HG03558 (cell line): ENCODE results near the gene GAMT.
A peak's percentile ranks its signal among the peaks of the same experiment; 100 is the strongest.
"Not testable (repeated sequence)": the region's sequence is repeated elsewhere in the genome, so short reads cannot be mapped to it uniquely, and the experiment has no call there.

Experiments
- ATAC-seq: cut with Tn5 transposase; IDR thresholded peaks from one replicate; pipeline ENCODE4 v1.9.1; 2021; ENCODE audit warnings: moderate number of reproducible peaks; ENCODE audit not compliant: unreplicated experiment; ENCODE audit errors: extremely low read depth

GAMT gene

DNA sequence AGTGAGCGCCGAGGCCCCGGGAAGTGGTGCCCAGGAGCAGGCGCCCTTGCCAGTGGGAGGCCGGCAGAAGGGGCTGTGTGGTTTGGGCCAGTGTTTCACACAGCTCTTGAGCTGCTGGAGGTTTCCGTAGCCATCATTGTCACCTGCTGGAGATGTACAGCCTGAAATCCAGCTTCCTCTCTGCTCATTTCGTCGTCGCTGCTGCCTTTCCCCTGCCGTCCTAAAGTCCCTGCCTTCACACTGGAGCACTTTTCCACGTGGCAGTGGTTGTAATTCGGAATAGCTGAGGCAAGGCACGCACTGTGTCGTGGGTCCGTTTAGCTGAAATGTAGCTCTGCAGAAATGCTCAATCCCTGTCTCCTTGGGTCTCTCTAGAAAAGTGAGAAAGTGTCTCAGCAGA, 19.2 kb upstream of the GAMT start:
- no peak for ATAC-seq

DNA sequence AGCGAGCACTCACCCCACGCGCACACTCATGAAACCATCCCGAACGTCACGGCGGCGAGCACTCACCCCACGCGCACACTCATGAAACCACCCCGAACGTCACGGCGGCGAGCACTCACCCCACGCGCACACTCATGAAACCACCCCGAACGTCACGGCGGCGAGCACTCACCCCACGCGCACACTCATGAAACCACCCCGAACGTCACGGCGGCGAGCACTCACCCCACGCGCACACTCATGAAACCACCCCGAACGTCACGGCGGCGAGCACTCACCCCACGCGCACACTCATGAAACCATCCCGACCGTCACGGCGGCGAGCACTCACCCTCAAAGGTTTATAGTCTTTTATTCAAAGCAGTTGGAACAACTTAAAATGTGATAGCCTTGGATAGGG, 18.7 kb upstream of the GAMT start:
- ATAC-seq, result not testable (repeated sequence)

DNA sequence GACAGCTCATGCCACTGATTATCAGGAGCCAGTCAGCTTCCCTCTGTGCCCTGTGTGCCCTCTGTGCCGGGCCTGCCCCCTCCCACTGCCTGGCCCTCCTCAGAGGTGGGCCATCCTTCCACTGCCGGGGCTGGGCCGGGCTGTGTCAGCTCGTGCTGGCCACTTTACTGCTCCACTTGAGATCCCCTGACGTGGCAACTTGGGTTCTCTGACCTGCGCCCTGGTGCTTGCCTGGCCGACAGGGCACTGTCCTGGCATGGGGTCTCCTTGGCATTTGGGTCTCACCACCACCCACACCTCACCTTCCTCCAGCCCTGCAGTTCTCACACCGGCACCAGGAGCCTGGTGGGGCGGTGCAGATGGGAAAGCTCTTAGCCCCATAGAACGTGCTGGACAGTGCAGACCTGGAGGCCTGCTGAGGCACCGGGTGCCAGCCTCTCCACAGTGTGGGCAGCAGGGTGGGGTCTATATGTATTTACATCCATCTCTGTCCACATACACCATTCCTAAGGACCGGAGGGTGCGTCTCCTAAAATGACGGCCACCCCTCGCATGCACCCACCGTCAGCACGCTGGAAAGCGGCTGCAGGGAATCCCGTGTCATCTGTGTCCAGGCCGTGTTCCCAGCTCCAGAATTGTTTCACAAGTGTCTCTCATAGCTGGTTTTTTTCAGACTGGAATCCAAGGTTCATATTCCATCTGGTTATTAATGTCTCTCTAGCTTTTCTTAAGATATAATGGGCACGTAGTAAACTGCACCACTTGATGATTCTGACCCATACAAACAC, 17.8 kb upstream of the GAMT start:
- ATAC-seq, result no peak

DNA sequence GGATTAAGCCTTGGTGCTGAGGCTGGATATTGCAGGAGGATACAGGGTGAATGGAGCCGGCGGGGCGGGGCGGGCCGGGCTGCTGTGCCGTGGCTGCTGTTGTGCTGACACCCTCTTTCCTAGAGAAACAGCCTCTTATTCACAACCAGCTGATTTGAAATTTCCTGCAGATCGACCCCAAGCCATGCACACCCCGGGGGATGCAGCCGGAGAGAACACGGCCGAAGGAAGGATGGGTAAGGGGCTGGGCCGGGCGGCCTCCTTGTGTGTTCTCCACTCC, 17.1 kb upstream of the GAMT start:
- ATAC-seq, result no peak

DNA sequence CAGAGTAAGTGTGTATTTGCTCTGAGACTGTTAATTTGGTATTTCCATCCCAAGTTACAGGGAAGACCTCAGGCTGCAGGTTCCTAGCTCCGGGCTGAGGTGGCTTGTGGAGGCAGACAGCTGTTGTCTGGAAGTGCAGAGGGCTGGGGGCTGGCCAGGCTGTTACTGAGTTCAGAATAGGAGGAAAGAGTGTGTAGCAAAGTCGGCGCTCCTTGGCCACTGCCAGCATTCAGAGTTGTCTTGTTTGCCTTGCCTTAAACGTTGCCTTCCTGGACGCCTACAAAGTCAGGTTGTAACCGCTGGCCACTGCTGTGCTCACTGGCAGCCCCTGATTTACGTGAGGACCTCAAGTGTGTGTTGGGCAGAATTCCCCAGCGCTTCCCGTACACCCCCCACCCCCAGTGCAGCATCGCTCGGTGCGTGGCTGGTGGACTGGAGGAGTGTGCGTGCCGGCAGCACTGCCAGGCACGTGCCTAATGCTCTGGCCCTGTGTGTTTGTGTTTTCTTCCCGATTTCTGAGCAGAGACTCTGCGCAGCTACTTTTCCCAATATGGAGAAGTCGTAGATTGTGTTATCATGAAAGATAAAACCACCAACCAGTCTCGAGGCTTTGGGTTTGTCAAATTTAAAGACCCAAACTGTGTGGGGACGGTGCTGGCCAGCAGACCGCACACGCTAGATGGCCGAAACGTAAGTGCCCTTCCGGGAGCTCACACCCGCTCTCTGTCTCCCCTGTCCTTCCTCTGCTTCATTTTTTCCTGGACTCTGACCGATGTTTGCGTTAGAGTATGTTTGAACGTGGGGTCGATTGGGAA, 16.5 kb upstream of the GAMT start:
- ATAC-seq, result no peak

DNA sequence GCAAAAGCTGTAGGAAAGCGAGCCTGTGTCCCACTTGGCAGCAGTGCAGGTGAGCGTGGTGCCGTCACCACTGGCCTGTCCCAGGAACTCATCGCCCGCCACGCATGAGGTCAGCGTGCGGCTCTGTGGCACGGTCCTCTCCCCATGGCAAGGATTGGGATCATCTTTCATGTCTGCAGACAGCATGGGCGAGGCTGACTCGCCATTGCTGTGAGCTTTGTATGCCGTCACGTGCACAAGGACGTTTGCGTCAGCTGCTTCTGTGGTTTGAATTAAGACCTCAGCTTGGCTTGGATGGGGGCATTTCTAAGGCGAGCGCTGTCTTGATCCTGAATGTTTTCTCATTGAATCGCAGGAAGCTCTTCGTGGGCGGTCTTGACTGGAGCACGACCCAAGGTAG, 15.8 kb upstream of the GAMT start:
- ATAC-seq, result no peak

DNA sequence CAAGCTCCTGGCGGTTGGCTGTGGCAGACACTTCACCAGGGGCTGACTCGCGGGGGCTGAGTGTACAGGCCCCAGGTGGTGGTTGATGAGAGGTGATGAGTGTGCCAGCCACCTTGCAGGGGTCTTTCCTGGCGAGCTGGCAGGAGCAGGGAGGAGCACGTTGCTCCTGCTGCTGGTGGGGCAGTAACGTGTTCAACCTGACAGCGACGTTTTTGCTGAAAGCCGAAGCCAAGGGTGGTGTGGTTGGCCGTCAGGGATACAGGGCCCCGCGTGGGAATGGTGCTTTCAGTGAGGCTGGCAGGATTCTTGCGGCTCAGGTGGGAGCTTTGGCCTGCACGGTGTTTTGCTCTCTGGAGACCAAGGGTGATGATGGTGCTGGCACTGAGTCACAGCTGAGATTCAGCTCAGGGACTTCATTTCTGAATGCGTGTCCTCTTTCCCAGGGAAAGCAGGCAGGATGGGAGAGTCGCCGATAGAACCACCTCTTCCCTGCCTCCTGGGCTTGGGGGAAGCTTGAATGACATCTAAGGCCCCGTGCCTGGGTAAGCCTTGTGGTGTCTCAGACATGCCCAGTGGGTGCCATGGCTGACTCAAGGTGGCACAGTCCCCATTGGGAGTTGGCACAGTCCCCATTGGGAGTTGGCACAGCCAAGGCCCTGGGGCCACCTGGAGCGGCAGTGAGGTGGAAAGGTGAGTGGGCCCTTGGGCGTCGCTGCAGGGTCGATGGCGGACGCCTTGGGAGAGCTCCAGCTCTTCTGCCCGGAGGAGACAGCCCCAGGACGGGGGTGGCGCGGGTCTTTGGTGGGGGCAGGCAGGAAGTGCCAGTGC, 14.9 kb upstream of the GAMT start:
- no peak for ATAC-seq

DNA sequence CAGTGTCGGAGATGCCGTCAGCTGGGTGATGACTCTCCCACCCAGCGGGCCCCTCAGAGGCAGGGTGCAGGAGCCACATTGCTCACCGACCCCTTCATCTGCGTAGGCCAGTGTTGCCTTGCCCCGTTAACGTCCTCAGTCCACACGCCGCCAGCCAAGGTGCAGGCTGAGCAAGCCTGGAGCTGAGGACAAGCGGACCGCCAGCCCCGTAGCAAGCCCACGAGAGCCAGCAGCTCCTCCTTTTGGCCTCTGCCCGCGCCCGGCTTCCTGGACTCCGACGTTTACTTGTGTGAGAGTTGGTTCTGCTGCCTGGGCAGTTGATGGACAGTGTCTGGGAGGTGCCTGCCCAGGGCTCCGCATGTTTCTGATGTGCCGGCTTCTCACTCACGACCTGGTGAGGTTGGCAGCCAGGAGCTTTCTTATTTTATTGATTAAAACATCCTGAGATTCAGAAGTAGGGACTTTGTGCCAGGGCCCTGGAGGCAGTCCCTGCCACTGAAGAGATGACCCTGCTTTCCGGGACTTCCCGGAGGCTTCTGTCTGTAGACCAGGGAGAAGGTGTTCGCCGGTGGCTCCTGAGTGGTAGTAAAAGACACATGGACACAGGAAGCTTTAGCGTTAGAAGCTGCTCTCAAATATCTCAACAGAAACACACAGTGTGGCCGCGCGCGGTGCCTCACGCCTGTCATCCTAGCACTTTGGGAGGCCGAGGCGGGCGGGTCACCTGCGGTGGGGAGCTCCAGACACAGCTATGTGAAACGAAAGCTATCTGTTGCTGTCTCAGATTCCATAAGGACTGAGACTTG, 11.9 kb upstream of the GAMT start:
- no peak for ATAC-seq

DNA sequence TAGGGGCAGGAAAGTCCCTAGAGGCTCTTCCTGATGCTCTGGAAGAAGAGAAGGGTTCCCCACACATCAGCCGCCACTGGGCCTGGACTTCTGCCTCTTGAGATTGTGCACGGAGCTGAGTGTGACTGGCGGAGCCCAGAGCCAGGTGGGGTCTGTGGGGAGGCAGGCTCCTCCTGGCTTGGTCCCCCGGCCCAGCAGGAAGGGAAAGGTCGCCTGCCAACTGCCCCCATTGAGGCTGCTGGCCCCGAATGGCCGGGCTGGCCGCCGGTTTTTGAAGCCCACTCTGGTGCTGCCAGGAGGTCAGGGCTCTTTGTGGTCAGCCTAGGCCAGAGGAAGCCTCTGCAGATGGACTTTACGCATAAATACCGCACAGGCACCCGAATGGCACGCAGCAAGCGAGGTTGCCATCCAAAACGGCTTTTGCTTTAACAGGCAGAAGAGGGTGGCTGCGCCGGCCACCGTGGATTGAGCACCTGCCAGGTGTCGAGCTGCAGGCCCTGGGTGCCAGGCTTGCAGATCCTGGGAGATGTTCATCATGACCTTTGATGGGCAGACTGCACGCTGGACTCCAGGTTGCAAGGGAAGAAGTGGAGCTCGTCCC, 11.1 kb upstream of the GAMT start:
- ATAC-seq, result no peak

DNA sequence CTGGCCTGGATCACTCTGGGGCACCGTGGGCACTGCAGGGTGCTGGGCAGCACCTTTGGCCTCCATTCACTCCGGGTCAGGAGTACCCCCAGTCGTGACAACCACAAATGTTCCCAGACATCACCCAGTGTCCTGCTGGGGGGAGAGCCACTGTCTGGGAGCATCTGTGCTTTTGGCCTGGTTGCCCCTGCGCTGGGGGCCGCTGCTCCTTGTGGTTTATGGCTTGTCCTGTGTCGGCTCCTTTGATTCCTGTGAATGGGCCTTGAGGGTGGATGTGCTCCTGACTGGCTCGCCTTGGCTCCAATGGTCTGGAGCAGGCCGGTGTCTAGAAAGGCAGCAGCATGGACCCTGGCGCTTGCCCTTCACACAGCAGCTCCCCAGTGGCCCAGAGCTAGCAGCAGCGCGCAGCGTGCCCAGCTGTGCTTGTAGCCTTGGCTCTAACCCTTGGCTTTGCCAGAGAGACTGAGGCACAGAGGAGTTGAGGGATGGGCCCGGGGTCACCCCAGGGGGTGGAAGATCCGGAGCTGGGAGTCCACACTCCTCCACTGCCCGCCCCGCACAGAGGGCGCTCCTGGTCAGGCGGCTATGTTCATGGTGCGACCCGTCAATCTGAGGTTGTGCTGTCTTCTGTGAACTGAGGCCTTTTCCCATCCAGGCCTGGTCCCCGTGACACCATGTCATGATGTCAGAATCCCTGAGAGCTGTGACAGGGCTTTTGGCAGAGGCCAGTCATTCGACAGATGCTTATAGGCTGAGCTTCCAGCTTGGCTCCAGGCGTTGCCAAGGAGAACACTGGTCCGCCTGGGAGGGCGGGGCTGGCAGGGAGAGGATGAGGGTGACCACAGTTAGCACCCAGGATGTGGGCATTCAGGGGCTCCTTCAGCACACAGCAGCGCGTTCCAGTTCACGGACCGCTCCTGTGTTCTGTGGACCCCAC, 10.2 kb upstream of the GAMT start:
- no peak for ATAC-seq

DNA sequence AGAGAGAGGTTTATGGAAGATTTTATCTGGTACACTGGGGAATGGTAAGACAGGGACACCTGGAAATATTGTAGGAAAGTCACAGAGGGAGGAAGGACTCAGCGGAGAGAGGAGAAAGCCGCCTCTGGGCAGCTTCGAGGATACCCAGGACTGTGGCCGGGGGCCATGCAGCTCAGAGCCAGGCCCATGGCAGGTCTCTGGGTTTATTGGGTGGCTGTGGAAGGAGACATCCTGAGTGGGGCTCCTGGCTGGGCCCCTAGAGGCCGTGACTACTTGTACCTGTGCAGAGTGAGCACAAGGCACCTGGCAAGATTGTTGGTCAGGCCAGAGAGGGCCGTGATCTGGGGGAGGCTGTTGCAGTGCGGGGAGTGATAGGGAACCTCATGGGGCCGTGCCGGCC, 9.4 kb upstream of the GAMT start:
- no peak for ATAC-seq

DNA sequence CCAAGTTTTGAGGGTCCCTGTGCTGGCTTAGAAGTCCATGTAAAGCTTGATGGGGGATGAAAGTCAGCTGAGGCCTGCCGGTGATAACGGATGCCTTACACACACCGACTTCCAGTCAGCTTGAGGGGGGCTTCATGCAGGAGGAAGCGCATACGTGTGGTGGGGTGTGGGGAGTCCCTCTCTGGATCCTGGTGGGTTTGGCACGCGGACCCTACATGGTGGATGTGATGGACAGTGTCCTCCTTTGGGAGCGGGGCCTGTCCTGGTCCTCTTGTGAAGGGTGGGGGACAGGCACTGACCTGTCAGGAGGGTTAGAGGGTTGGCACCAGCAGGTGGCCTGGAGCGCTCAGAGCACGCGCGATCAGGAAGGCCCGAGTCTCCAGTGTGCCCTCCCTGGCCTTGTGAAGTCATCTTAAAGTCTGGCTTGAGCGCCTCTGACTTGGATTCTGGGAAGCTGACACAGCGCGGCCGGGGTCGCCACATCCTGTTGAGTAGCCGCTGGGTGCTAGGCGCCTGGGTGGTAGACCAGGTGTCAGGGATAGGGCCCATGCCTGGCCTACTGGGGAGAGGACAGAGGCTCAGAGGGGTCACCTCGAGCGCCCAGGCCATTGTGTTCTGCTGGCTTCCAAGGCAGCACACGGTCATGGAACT, 8.9 kb upstream of the GAMT start:
- no peak for ATAC-seq

DNA sequence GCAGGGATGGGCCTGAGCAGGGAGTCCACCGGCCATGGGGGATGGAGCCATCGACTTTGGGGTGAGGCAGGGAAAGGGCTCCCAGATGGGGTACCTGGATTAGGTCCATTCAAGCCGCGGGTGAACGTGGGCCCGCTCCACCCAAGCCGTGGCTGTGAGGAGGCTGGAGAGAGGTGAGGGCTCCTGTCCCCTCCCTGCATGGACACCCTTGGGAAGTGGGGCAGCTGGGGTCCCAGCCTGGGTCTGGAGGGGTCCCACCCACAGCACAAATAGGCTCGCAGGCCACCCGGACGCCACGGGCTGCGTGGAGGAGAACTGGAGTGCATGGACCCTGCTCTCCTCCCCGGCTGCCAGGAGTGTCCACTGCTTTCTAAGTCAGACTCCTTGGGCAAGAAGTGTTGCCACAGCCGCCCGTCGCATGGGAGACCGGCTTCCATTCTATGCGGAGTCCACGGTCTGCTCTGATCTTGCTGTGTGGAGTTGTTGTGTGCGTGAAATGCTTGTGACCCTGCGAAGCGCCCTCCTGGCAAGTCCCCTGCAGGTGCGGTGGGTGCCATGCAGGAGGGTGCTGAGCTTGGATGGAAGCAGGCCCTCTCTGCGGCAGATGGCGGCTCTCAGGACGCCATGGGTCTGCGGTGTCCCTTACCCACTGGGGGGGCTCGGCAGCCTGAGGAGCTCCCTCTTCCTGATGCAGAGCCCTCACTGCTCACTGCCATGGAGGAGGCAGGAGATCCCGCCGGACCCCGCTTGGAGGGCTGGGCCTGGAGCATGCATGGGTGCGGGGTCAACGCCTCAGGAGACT, 8.1 kb upstream of the GAMT start:
- ATAC-seq, result no peak

DNA sequence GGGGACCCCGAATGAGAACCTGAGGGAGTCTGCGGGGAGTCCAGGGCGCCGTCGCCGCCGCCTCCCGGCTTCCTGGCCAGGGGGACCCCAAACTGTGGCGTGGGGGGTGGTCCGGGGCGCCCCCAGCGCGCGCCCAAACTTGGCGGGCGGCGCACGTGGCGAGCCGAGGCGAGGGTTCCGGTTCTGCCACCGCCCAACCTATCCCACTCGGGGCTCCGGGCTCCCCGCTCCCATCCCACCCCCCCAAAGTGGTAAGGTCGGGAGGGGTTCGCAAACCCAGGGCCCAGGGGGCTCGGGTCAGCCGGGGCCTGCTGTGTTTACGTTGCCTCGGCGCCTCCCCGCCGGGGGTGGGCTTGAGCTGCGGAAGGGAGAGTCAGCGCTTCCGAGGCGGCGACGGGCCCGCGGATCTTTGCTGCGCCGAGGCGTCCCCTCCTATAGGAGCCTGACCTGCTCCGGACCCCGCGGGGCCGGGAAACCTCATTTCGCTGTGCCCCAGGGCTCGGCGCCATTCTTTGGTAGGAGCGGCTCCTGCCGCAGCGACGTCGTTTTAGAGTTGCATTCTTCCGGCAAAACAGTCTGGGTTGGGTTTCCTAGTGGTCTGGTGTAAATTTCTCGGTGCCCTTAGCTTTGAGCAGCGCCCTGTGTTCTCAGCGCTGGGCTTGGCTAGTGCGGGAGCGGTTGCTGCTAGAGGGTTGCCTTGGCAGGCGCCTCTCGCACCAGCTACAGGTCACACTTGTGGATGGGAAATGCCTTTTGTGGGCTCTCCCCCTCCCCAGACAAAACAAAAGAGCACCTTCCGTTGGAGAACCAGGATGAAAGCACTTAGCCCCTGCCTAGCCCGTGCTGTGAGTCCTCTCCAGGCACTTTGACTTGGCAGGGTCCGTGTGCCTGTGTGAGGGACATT, 7.2 kb upstream of the GAMT start:
- no peak for ATAC-seq

DNA sequence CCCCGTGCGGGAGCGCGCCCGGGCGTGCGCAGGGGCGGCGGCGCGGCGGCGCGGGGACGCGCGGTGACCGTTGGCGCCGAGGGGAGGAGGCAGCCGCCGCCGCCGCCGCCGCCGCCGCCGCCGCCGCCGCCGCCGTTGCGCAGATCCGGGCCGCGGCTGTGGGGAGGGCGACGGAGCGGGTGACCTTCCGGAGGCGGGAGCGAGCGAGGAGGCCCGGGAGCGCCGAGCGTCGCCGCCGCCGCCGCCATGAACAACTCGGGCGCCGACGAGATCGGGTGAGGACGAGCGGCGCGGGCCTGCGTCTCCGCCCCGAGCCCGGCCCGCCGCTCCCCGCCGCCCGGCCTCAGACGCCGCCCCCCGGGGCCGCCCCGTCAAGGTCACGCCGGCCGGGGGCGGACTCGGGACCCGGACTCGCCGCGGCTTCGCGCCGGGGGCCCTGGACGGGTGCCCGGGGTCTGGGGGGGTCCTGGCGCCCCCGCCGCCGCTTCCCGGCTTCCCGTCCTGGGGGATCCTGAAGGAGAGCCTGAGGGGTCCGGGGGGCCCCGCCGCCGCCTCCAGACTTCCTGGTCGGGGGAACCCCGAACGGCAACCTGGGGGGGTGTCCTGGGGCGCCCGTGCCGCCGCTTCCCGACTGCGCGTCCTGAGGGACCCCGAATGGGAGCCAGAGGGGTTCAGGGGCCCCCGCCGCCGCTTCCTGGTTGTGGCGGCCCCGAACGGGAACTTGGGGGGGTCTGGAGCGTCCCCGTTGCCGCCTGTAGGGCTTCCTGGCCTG, 6.4 kb upstream of the GAMT start, which contains the start of gene DAZAP1:
TSS of gene DAZAP1 (plus strand) at position 59 of the 772 bp plus-strand sequence. CDS start at position 247, 188 bp downstream.
- peak; percentile 4 for ATAC-seq
